ENCODE data around the gene NFE2L1. TPM values are rescaled to one million over a fixed set of nuclear protein-coding genes. Genes with fewer than 3 reads are reported as not detected.

NFE2L1 gene
- total and polyA plus RNA-seq, 9 of the 15 experiments (the other 6 are each of a cell fraction or from before 2014, with no cell fraction given) = 2.0 to 68.6 (median 39.7) TPM

GRCh38 chr17:48047741-48048383 lies at the start of gene NFE2L1 (continued):
- TF ChIP-seq, protein P1, sequence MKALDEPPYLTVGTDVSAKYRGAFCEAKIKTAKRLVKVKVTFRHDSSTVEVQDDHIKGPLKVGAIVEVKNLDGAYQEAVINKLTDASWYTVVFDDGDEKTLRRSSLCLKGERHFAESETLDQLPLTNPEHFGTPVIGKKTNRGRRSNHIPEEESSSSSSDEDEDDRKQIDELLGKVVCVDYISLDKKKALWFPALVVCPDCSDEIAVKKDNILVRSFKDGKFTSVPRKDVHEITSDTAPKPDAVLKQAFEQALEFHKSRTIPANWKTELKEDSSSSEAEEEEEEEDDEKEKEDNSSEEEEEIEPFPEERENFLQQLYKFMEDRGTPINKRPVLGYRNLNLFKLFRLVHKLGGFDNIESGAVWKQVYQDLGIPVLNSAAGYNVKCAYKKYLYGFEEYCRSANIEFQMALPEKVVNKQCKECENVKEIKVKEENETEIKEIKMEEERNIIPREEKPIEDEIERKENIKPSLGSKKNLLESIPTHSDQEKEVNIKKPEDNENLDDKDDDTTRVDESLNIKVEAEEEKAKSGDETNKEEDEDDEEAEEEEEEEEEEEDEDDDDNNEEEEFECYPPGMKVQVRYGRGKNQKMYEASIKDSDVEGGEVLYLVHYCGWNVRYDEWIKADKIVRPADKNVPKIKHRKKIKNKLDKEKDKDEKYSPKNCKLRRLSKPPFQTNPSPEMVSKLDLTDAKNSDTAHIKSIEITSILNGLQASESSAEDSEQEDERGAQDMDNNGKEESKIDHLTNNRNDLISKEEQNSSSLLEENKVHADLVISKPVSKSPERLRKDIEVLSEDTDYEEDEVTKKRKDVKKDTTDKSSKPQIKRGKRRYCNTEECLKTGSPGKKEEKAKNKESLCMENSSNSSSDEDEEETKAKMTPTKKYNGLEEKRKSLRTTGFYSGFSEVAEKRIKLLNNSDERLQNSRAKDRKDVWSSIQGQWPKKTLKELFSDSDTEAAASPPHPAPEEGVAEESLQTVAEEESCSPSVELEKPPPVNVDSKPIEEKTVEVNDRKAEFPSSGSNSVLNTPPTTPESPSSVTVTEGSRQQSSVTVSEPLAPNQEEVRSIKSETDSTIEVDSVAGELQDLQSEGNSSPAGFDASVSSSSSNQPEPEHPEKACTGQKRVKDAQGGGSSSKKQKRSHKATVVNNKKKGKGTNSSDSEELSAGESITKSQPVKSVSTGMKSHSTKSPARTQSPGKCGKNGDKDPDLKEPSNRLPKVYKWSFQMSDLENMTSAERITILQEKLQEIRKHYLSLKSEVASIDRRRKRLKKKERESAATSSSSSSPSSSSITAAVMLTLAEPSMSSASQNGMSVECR (CRISPR knock-in tag; IDR thresholded peaks at IDR 0.05) = peak; percentile 85
- peak; percentile 67; the same call in 1 of the 2 replicates for TF ChIP-seq HOMEZ (CRISPR knock-in tag; IDR thresholded peaks at IDR 0.05)
- TF ChIP-seq KDM5B (IDR thresholded peaks at IDR 0.05; ENCODE audit: insufficient replicate concordance, low read depth, low read length) = peak; percentile 92
- peak; percentile 53 for TF ChIP-seq SAP30 (IDR thresholded peaks at IDR 0.05; ENCODE audit: borderline replicate concordance, insufficient read depth, low read depth, low read length, poor library complexity, severe bottlenecking)
- TF ChIP-seq SMARCA4 (IDR thresholded peaks at IDR 0.05) = no peak
- TF ChIP-seq POLR3A (IDR thresholded peaks at IDR 0.05; ENCODE audit: borderline replicate concordance, extremely low read depth, insufficient read depth, insufficient read length) = no peak
- no peak for TF ChIP-seq ZFP36 (IDR thresholded peaks at IDR 0.05; ENCODE audit: low read depth, low read length, partially characterized antibody)
- TF ChIP-seq ATF6 (CRISPR knock-in tag; IDR thresholded peaks at IDR 0.05) = no peak; the same call in 1 of the 2 replicates
- TF ChIP-seq THAP7 (CRISPR knock-in tag; IDR thresholded peaks at IDR 0.05) = peak; percentile 67
- TF ChIP-seq ZBTB11 (CRISPR knock-in tag; IDR thresholded peaks at IDR 0.05) = peak; percentile 10 to 92 (median 37); a peak in 3 of 6 replicates
